ENCODE data around the gene ENTREP3.

DNA sequence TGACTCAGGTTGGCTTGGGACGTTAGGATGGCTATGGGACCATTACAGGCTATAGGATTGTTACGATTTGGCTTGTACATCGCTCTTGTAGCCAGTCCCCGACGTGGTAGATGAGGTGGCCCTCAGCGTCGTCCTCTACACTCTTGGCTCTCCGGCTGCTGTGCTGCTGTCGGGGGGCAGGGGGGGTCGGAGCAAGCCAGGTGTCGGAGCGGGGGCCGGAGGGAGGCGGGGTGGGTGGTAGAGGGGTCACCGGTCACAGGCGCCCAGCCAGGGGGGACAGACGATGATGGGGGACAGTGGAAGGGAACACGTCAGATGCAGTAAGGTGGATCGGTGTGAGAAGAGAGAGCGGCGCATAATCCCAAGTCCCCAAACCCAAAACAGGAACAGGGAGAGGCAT is 13.3 kb upstream of the ENTREP3 start:
- TF ChIP-seq, protein P1, sequence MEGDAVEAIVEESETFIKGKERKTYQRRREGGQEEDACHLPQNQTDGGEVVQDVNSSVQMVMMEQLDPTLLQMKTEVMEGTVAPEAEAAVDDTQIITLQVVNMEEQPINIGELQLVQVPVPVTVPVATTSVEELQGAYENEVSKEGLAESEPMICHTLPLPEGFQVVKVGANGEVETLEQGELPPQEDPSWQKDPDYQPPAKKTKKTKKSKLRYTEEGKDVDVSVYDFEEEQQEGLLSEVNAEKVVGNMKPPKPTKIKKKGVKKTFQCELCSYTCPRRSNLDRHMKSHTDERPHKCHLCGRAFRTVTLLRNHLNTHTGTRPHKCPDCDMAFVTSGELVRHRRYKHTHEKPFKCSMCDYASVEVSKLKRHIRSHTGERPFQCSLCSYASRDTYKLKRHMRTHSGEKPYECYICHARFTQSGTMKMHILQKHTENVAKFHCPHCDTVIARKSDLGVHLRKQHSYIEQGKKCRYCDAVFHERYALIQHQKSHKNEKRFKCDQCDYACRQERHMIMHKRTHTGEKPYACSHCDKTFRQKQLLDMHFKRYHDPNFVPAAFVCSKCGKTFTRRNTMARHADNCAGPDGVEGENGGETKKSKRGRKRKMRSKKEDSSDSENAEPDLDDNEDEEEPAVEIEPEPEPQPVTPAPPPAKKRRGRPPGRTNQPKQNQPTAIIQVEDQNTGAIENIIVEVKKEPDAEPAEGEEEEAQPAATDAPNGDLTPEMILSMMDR (IDR thresholded peaks at IDR 0.05), result no peak
- no peak for TF ChIP-seq POLR2A (IDR thresholded peaks at IDR 0.05)
